DMS 273 (cell line): ENCODE measurements around the gene MTX2.

Source experiments
- DNase-seq: peaks from one replicate; lab custom pipeline; 2025; ENCODE audit not compliant: unreplicated experiment; lab: John Stamatoyannopoulos, UW

Gene MTX2

GRCh38 chr2:176370467-176371171 is 101.4 kb downstream of the MTX2 start:
- peak; percentile 50 for DNase-seq

- peak; percentile 5 for DNase-seq
These were observed 103.9 kb downstream of the MTX2 start for GRCh38 chr2:176373155-176373554.

- no peak for DNase-seq
These were observed 109.1 kb downstream of the MTX2 start for GRCh38 chr2:176378323-176378722.

- DNase-seq = no peak
These were observed 111.1 kb downstream of the MTX2 start for GRCh38 chr2:176380341-176380740.

GRCh38 chr2:176383100-176383499 is 113.9 kb downstream of the MTX2 start:
- DNase-seq = no peak

- no peak for DNase-seq
These were observed 114.7 kb downstream of the MTX2 start for GRCh38 chr2:176383836-176384442.

GRCh38 chr2:176385219-176385759 is 116.0 kb downstream of the MTX2 start:
- DNase-seq = no peak

- DNase-seq = no peak
These were observed 116.6 kb downstream of the MTX2 start for GRCh38 chr2:176385838-176386237.
